GM10847 (cell line): ENCODE measurements around the gene FOXP1.

Experiments
- POLR2A ChIP-seq: IDR thresholded peaks from 2 replicates; pipeline ENCODE4 v1.6.1; 2011; ENCODE audit not compliant: insufficient read length; ENCODE audit errors: extremely low read depth

FOXP1 gene

GRCh38 chr3:71125738-71126137 is 457.8 kb downstream of the FOXP1 start:
- no peak for TF ChIP-seq POLR2A

DNA sequence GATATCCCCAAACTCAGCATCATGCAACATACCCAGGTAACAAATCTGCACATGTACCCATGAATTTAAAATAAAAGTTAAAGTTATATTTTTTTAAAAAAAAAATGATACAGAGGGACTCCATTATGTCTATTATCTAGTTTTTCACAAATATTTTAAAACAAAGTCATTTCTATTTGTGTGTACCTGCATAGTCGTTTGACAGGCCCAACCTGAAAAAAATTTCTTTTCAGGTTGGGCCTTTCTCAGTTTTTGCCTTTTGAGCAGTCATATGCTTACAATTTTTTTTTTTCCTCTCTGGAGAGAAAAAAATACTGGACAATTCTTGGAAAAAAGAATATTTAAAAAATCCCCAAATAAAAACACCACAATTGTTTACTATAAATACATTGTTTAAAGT is 459.5 kb downstream of the FOXP1 start:
- no peak for TF ChIP-seq POLR2A

GRCh38 chr3:71122641-71123040 is 460.9 kb downstream of the FOXP1 start:
- TF ChIP-seq POLR2A: no peak

DNA sequence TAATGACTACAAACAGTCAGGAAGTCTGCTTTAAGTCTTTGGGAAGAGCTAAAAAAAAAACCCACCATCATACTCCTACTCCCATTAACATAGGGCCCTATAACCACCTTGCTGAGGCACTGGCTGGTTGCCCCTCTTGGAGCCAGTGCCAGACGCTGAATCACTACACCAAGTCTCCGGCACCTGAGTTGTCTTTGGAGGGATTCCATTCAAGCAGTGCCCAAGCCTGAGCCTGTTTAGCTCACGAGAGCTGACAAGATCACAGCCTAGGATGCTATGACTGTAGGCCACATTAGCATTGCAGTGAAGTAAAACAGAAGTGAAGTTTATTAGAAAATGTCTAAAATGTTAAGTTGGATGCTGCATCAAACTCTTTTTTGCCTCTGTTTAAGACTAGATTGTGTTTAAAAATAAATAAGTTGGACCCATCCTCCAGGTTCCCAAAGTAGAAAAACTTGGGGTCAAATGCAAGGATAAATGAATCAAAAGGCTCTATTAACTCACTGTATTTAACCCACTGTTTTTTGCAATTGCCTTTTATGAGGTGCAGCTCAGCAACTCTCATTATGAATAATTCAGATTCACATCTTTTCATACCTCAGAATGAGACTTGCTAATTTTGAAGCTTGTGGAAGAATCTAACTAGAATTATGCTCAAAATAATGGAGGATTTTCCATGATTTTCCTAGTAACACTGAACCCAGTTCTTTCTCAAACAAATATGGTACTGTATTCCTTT is 461.9 kb downstream of the FOXP1 start:
- TF ChIP-seq POLR2A: no peak

DNA sequence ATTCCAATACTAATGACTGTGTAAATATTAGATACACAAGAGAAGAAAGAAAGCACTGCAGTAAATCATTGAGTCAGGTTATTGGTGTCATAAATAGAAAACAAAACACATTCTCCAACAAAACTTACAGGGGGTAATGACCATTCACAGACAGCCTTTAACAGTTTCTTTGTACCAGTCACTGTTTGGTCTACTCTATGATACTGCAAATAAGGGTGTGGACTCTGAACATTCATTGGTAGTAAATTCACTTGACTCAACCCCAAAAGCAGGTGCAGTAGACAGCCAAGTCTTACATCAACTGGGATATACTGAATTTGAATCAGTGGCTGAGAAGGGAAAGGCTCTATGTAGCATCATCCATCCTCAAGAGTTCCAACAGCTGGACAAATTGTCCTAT is 463.5 kb downstream of the FOXP1 start:
- TF ChIP-seq POLR2A: no peak

DNA sequence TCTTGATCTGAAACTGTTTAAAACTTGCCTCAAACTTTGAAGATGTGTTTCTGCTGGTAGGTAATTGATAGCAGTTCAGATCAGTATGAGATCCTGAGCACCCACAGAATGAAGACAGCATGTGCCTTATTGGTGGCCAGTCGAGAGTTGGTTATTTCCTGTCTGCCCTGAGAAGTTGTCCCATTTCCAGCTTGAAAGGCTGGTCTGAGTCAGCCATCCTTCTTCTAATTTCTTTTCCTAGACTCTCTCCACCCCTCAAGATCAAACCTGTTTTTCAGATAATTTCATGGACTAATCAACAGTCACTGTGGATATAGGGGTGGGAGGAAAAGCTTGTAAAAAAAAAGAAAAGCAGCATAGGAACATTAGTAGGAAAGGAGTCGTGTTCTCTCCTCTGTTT is 464.4 kb downstream of the FOXP1 start:
- TF ChIP-seq POLR2A: no peak

DNA sequence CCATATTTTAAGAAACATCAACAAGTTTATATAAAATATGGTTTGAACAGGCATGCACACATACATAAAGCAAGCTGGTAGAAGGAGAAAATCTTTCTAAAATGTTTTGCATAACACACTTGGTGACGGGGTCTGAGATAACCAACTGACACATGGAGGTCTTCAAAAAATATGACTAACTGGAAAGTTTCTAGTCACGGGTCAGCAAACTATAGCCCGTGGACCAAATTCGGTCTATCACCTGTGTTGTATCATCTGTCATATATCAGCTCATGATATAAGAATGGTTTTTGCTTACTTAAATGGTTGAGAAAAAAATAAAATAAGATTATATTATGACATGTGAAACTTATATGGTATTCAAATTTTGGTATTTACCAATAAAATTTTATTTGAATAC is 465.1 kb downstream of the FOXP1 start:
- TF ChIP-seq POLR2A: no peak

DNA sequence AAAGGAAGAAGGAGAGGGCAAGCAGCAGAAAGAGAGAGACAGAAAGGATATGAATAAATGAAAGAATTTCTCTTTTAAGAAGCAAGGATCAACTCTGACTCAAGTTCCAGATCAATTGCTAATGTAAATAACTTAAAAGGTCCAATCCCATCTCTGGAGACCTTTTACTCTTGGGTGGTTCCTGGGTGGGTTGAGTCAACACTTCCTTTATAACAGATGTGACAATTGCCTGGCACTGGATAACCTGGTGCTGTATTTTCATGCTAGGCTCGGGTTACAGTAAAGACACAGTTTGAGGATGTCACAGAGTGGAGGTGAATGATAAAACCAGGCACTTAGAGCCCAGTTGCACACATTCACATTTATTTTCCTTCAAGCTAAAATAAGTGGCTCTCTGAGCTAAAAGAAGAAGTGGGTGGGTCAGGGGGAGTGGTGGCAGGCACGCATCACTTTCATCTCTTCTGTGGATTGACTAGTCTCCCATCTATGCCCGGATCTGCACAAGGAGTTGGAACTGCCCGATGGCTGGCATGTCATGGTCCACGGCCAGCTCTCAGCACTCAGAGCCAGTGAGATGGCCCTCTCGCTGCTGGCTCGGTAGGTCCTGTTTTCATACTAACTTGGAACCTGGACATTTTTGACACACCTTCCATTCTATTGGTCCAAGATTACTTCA is 465.8 kb downstream of the FOXP1 start:
- TF ChIP-seq POLR2A: no peak

GRCh38 chr3:71114610-71115009 is 468.9 kb downstream of the FOXP1 start:
- TF ChIP-seq POLR2A: no peak

GRCh38 chr3:71112576-71112975 is 471.0 kb downstream of the FOXP1 start:
- TF ChIP-seq POLR2A: no peak

GRCh38 chr3:71111784-71112440 is 471.6 kb downstream of the FOXP1 start:
- no peak for TF ChIP-seq POLR2A

DNA sequence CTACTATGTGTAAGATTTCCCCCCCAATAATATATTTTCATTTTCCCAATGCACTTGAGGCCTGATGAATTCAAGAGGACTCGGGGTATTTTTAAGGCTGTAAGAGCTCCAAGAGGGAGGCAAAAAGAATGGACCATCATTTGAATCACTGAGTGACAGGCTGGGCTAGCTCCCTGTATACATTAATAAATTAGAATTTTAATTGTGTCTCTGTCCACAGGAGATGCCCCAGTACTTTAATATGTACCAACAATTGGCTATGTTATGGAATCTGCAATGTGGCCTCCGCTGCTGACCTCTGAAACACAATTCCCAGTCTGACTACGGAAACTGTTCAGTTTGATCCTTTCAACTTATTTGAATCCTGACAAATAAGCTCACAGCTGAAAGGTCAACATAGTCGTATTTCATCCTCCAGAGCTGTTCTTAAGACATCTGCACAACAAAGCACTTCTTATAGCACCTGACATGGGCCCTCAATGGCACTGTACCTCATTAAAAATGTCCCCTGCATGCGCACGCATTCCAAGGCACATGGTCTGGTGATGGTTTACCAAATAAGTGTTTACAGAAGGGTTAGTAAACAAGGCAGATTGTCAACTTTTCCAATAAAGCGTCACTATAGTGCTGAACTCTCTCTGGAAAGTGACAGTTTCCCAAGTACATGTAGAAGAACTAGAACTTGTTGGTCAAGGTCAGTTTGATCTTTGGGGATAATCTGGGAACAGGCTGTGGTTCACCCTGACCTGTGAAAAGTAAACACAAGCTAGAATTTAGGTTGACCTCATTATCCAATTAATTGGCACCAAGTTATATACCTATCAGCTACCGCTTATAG is 472.9 kb downstream of the FOXP1 start:
- TF ChIP-seq POLR2A: no peak

DNA sequence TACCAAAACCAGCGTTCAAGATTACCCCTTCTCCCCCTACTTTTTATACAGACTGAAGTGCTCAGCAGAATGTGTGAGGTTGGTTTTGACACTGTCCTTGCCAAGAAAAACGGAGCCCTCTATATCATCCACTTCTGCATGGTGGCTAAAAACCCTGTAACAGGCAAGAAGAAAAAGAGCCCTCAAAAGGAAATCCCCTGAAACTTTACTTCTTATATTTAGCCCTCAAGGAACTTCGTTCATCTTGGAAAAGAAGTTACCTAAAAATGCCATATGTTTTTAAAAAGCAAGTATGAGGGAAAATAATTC is 473.6 kb downstream of the FOXP1 start:
- TF ChIP-seq POLR2A: no peak

DNA sequence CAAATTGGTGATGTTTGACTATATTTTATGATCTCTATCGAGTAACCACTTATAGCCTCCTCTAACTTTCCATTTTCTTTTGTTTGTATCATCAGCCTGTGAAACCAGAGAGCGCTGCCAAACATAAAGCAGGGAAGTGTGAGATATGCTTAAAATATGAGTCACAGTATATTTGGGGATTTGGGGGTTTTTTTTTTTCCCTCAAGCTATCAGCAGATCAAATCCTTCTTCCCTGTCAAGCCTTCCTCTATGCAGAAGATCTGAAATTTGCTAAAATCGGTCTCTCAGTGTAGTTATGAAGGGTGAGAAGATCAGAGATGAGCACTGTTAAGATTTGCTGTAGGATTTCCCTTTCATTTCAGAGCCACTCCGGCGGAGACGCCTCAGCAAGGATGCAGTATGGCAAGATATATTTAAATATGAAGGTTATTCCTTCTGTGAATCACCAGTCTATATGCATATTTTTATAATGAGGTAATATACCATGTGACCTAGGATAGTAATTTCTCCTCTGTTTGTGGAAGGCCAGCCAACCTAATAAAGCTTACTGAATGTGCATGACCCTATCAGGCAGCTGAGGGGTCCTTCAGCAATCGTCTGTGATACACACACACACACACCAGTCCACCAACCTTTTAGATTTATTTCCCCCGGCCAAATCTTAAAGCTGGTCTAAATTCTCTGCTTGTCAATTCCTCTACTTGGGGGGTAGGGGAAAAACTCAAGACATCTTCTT is 474.1 kb downstream of the FOXP1 start:
- no peak for TF ChIP-seq POLR2A

GRCh38 chr3:71107926-71108325 is 475.6 kb downstream of the FOXP1 start:
- TF ChIP-seq POLR2A: no peak
